ENCODE results near the gene WDR93.
"Not testable (repeated sequence)": the region's sequence is repeated elsewhere in the genome, so short reads cannot be mapped to it uniquely, and the experiment has no call there.

The WDR93 gene

DNA sequence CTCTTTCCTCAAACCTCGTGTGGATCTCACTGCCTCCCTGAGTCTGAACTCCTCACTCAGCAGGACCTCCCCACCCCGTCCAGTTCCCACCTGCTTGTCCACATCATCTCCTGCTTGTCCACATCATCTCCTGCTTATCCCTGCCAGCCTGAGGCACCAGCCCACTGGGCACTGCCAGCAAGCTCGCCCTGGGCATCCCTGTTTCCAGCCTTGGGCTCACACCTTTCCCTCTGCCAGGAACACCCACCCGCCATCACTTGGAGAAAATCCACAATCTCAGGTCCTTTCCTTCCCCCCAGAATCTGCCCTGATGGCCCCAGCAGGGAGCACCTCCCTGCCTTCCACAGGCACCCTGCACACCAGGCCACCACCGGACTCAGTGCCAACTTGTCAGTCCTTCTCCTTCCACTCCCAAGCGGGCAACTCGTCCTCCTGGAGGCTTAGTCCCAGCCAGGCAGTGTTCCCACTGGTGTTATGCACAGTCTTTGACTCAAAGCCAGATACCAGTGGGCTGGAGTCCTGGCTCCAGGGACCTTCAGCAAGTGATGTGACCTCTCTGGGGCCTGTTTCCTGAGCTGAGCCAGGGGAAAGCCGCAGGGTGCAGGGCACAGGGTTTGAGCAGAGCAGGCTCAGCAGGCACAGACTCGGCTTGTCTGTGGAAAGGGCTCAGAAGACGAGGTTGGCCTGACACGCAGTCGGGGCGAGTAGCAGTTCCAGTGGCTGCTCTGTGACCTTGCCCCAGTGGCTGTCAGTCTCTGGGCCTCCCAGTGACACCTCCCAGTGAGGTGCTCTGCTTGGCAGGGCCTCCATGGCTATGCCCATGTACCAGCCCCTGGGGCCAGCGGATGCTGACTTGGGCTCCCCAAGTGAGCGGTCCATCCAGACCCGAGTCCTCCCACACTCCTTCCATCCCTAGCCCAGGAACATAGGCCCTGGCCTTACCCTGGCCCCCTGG, 76.0 kb downstream of the WDR93 start:
- in situ Hi-C loops (cut with HindIII; ENCODE audit: low sequenced_read_pairs): no loop called here

DNA sequence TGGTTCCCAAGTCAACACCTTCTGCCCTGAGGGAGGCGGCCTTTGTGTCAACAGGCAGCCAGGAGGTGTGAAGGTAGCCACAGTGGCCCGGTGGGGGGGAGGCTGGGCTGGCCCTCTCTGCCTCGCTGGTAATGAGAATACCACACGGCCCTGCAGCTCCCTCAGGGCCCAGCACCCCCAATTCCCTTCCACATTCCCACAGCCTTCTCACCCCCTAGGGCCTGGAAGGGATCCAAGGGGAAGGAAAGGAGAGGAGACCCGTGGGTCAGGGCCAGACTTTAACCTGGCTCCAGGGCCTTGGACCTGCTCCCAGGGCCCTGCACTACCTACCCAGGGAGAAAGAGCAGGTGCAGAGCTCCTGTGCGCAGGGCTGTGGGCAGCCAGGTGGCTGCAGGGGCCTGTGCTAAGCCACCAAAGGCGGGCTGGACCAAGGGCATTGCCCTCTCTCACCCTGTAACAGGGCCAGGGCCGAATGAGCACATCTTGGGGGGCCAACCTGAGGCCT, 76.9 kb downstream of the WDR93 start:
- in situ Hi-C loops (cut with HindIII; ENCODE audit: low sequenced_read_pairs): no loop called here

DNA sequence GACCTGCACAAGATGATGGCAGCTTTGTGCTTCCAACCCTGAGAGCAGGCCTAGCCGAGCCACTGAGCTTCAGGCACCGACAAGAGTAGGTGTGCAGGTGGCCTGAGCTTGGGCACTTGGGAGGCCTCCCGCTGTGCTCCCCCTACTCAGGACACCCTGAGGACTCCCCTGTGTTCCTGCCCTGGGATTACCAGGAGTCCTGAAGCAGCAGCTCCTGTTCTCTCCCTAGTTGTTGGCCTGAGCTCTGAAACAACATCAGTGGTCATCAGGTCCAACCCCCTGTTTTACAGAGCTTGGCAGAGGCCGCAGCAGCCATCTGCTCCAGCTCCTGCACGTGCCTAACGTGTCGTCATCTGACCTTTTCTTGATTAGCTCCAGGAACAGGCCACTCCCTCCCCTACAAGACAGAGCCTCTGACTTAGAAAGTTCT, 77.5 kb downstream of the WDR93 start:
- in situ Hi-C loops (cut with HindIII; ENCODE audit: low sequenced_read_pairs): no loop called here

DNA sequence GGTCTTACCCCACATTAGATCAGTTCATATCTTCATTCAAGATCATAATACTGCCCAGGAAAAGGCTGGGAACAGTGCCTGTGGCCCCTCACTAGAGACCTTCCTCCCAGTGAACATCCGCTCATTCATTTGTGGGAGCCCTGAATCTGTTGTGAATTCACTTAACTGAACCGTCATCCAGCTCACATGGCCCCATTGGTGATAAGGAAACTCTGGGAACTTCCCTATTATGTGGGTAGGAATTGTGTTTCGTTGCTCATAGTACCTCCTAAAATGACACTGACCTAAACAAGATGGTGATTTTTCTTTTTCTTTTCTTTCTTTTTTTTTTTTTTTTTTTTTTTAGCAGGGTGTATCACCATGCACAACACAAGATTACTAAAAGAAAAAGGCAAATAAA, 78.8 kb downstream of the WDR93 start:
- in situ Hi-C loops (cut with HindIII; ENCODE audit: low sequenced_read_pairs): no loop called here

DNA sequence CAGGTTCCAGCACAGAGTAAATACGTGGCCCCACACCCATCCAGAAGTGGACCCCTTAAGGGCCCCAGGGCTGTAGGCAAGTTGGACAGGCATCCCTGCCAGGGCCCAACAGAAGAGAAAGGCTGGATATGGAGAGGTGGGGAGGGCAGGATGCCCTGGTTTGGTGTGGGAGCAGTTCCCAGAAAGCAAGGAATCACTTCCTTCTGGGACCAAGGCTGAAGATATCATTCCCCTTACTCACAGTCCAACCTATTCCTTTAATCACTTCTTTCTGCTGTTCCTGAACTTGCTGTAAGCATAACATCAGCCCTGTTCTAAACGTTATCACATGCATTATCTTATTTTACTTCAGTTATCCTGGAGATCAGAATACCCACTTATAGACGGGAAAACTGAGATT, 79.4 kb downstream of the WDR93 start:
- in situ Hi-C loops (cut with HindIII; ENCODE audit: low sequenced_read_pairs): no loop called here

DNA sequence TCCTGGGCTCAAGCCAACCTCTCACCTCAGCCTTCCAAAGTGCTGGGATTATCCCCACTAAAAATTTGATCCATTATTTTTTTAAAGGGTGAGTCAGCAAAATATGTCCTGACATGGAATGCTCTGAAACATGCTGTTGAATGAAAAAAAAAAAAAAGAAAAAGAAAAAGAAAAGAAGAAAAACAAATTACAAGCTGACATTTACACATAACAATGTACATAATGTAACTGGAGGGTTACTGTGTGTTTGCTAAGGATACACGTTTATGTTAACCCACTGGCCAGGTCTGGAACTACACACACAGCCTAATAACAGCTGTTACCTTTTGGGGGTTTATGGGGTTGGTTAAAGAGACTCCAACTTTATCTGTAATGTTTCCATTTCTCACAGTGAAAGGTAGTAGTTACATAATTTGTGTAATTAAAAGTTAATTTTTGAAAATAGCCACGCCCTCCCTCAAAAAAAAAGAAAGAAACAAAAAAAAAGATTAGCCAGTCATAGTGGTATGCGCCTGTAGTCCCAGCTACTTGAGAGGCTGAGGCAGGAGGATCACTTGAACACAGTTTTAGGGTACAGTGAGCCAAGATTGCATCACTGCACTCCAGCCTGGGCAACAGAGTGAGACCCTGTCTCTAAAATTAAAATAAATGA, 82.4 kb downstream of the WDR93 start:
- in situ Hi-C loops (cut with HindIII; ENCODE audit: low sequenced_read_pairs): no loop called here

DNA sequence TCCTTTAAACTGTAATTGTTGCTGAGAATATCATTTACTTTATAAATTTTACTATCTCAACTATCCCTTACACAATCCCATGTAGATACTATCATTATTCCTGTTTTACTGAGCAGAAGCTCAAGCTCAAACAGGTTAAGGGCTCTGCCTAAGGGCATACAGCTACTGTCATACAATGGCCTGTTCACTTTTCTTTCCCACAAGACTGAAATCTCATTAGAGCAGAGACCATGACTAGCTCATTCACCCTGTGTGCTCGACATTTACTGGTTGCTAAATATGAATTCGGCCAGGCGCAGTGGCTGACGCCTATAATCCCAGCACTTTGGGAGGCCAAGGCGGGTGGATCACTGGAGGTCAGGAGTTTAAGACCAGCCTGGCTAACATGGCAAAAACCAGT, 83.9 kb downstream of the WDR93 start:
- in situ Hi-C loops (cut with HindIII; ENCODE audit: low sequenced_read_pairs): no loop called here

DNA sequence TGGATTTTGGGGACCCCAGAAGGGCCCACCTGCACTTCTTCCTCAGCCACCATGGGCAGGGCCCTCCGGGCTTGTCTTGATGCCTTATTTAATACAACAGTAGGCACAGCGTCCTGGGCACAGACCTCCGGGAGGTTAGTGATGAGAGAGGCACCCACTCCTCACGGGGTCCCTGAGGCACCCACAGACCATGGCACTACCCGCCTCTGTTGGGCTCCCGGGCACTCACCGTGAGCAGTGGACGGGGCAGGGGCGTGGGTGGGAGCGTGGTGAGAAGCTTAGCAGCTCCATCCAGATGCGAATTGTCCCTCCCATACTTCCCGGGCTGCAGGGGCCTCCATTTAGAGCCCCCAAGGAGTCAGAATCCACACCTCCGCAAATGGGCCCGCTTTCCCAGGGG, 85.2 kb downstream of the WDR93 start:
- in situ Hi-C loops (cut with HindIII; ENCODE audit: low sequenced_read_pairs): loop anchor here (5.0 kb wide), 2 partner anchors 86 to 104 kb away; no protein-coding TSS in a partner anchor

DNA sequence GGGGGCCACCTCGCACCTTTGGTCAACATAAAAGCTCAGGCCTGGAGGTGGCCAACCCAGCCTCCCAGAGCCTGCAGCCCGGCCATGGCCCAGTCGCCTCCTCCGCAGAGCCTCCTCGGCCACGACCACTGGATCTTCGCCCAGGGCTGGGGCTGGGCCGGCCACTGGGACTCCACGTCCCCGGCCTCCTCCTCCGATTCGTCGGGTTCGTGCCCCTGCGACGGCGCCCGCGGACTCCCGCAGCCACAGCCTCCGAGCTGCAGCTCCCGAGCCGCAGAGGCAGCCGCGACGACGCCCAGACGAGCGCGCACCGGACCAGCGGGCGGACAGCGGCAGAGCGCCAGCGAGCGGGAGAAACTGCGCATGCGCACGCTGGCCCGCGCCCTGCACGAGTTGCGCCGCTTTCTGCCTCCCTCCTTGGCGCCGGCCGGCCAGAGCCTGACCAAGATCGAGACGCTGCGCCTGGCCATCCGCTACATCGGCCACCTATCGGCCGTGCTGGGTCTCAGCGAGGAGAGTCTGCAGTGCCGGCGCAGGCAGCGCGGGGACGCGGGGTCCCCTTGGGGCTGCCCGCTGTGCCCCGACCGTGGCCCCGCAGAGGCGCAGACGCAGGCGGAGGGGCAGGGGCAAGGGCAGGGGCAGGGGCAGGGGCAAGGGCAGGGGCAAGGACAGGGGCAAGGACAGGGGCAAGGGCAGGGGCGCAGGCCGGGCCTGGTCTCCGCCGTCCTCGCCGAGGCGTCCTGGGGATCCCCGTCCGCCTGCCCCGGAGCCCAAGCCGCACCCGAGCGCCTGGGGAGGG, 85.9 kb downstream of the WDR93 start, which contains the start of gene MESP2:
Gene MESP2 (plus strand): TSS at position 59 of the 799 bp plus-strand sequence. CDS start 26 bp downstream, at position 85.
- in situ Hi-C loops (cut with HindIII; ENCODE audit: low sequenced_read_pairs): loop anchor here (5.0 kb wide), 2 partner anchors 86 to 104 kb away; no protein-coding TSS in a partner anchor

DNA sequence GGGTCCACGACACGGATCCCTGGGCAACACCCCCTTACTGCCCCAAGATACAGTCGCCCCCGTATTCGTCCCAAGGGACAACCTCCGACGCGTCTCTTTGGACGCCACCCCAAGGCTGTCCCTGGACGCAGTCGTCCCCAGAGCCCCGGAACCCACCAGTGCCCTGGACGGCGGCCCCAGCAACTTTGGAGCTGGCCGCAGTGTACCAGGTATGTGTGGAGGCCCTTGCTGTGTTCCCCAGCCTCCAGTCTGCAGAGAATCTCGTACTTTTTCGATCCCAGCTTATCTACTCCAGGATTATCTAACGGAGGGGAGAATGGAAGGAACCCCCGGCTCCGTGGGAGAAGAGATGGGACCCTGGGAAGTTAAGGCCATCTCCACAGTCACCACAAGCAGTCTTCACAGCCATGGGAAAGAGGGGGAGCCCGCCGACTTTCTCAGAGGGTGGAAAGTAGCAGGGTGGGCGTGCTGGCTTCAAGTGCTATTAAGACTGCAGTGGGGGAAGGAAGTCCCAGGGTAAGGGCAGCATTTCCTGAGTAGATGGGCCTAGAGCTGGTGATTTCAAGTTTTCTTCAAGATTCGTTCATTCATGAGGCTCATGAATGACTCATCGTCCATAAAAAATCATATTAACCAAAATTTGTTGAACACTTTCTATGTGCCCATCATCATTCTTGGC, 86.6 kb downstream of the WDR93 start:
- in situ Hi-C loops (cut with HindIII; ENCODE audit: low sequenced_read_pairs): loop anchor here (5.0 kb wide), 2 partner anchors 85 to 105 kb away; no protein-coding TSS in a partner anchor

DNA sequence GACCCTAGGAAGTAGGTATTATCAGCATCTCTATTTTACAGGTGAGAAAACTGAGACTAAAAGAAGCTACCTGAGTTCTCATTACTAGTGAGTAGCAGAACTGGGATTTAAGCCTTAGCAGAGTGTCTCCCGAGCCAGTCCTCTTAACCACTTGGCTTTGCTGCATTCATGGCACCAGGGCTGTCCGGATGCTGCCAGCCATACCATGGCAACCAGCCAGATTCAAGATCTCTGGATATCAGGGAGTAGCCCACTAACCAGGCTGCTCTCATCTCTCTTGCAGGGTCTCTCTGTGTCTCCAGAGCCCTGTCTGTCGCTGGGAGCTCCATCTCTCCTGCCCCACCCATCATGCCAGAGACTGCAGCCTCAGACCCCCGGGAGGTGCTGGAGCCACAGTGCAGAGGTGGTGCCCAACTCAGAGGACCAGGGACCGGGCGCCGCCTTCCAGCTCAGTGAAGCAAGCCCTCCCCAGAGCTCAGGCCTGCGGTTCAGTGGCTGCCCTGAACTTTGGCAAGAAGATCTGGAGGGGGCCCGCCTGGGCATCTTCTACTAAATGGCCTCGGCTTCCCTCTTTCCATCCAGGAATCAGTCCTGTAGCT, 87.3 kb downstream of the WDR93 start:
- in situ Hi-C loops (cut with HindIII; ENCODE audit: low sequenced_read_pairs): loop anchor here (5.0 kb wide), 2 partner anchors 84 to 106 kb away; no protein-coding TSS in a partner anchor

DNA sequence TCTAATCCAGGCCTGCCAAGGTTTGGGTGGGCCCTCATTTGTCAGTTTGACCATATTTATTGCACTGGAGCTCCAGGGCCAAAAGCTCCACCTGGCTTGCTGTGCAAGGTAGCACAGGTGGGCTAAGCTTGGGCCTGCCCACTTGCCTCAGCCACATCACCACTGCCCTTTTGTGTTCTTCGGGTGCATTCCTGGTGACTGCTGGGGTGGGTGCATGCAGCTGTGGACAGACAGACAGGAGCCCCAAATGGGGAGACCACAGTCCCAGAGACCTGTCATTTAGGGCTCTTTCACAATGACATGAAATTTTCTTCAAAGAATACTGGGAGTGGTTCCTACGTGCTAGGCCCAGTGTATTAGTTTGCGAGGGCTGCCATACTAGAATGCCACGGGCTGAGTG, 88.2 kb downstream of the WDR93 start:
- in situ Hi-C loops (cut with HindIII; ENCODE audit: low sequenced_read_pairs): loop anchor here (5.0 kb wide), 2 partner anchors 83 to 107 kb away; no protein-coding TSS in a partner anchor

DNA sequence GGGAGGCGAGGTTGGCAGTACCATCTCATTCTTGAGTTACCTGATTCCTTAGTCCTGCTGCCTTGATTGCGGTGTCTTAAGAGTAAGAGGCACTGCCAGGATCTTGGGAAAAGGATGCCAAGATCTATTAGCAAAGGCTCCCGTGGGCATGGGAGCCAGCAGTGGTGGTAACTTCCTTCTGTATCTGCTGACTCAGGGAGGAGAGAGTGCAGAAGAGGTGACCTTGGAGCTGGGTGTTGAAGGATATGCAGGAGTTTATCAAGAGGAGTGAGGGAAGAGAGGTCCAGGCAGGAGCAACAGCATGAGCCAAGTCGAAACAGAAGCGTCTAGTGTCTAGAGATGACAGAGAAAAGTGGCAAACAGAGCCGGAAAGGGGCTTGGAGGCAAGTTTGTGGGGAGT, 90.0 kb downstream of the WDR93 start:
- in situ Hi-C loops (cut with HindIII; ENCODE audit: low sequenced_read_pairs): no loop called here

DNA sequence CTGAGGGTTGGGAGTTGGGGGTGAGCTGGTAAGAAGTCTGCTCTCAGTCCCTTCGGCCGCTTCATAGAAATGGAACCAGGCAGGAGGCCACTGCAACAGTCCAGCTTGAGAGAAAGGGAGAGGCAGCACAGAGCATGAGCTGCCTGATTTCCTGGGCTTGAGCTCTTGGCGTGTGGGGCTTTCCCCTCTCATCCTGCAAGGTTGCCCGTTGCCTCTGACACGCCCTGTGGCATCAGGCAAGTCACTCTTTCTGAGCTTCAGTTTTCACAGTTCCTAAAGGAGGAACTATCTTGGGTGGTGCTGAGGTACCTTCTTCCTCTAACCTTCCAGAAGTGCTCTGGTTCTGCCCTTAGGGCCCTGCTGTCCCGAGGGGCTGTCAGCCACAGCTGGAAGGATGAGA, 90.4 kb downstream of the WDR93 start:
- in situ Hi-C loops (cut with HindIII; ENCODE audit: low sequenced_read_pairs): no loop called here

DNA sequence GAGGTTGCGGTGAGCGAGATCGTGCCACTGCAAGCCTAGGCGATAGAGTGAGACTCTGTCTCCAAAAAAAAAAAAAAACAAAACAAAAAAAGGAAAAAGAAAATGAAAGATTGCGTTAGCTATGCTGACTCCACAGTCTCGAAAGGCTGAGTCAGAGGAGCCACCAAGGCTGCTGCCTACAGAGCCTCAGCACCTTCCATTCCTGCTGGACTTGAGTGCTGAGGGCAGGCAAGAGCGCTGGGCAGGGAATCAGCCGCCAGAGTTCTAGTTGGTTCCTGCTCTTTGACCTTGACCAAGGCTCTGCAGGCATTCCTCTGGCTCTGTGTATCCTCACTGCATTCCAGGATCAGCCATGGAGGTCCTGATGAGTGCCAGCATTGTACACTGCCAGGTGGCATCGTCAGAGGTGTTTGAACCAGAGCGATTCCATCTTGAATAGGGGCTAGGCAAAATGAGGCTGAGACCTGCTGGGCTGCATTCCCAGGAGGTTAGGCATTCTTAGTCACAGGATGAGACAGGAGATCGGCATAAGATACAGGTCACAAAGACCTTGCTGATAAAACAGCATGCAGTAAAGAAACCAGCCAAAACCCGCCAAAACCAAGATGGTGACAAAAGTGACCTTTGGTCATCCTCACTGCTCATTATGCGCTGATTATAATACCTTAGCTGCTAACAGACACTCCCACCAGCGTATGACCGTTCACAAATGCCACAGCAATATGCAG, 91.4 kb downstream of the WDR93 start:
- in situ Hi-C loops (cut with HindIII; ENCODE audit: low sequenced_read_pairs): no loop called here

DNA sequence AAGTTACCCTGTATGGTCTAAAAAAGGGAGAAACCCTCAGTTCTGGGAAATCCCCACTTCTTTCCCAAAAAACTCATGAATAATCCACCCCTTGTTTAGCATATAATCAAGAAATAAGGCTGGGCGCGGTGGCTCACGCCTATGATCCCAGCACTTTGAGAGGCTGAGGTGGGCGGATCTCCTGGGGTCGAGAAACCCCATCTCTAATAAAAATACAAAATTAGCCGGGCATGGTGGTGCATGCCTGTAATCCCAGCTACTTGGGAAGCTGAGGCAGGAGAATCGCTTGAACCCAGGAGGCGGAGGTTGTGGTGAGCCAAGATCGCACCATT, 92.0 kb downstream of the WDR93 start:
- in situ Hi-C loops (cut with HindIII; ENCODE audit: low sequenced_read_pairs): not testable (repeated sequence)

DNA sequence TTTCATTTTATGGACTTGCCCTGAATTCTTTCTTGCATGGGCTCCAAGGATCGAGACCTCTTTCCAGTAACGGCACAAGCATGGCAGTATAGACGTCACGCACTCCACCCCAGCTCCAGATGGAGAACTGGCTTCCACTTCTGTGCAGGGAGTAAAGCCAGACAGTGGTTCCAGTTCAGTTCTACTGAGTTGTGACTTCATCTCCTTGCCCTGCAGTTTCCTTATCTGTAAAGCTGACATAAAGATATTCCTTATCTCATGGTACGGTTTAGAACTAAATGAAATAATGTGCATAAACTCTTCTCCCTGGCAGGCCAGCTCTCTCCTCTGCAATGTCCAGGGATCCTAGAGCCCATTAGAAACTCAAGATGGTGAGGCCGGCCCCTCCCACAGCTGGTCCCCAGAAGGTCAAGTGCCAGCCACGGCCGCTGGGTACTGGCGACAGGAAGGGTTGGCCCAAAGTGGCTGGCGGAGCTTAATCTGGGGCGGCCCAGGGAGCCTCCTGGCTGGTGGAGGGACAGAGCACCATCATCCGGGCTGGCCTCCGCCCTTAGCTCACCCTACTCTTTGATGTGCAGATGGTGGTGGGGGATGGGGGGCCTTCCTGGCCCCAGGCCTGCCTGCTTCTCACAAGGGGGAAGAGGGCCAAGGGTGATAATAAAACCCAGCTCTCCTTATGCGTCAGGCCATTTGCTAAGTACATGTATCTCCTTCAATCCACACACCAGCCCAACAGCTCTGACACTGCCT, 92.7 kb downstream of the WDR93 start:
- in situ Hi-C loops (cut with HindIII; ENCODE audit: low sequenced_read_pairs): no loop called here

DNA sequence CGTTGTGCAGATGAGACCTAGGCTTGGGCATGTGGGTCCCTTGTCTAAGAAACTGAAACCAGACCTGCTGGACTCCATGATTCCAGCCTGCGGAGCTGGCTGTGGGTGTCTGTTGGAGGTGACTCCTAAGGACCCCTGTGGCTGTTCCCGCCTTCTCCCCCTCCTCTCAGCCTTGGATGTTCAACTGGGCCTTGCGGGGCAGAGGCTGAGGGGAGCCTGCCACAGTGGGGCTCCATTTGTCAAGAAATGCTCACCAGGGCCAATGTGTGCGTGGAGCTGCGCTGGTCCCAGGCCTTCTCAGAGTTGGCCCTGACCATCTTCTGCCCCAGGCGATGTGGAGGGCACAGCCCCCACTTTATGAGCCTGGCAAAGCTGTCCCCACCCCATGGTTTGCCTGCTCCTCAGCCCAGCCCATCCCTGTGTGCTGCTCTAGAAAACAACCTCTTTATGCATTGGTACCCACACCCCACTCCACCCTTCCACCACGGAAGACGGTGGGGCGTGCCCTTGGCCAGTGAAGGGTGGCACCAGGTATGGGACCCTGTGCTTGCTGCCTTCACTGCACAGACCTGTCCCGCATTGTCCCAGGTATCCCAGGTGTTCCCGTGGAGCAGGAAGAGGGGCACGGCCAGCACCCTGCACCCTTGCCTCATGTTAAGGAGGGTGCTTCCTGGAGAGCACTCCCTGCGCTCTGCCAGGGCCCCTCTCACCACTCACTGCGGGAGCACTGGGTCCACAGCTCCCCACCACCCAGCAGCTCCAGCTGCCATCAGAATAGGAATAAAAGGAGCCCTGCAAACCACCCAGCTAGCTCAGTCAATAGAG, 93.5 kb downstream of the WDR93 start:
- in situ Hi-C loops (cut with HindIII; ENCODE audit: low sequenced_read_pairs): no loop called here

Data from endothelial cell of hepatic sinusoid (primary cell).